Heart left ventricle (tissue), 16 donors: ENCODE results near the gene NUDT1. TPM values are rescaled to one million over a fixed set of nuclear protein-coding genes. Genes with fewer than 3 reads are reported as not detected.

Experiments
- ATAC-seq, 4 donors: fragments of 200-7000 bp; cut with Tn5 transposase; one replicate each; pipeline ENCODE4 v1.9.1; 2020 to 2022; ENCODE audit warnings: moderate library complexity in 4 of 4, mild to moderate bottlenecking in 3 of 4, moderate number of reproducible peaks in 1 of 4
- DNase-seq, 5 donors: peaks; one replicate each; pipeline ENCODE4 v3.0.0-alpha.2; 2020
- H3K27ac ChIP-seq, 12 donors: fragments of 200-600 bp; sonication (generic) in 4 of 12; one replicate each; pipeline versions ENCODE4 v1.5.0 to v1.8.0; 2016 to 2022; ENCODE audit warnings: mild to moderate bottlenecking in 2 of 12
- H3K27me3 ChIP-seq, 9 donors: fragments of 200-600 bp; sonication (generic) in 2 of 9; one replicate each; pipeline versions ENCODE4 v1.5.1 to v1.8.0; 2016 to 2022; ENCODE audit warnings: mild to moderate bottlenecking in 3 of 9
- H3K36me3 ChIP-seq, 9 donors: fragments of 200-600 bp; sonication (generic) in 2 of 9; one replicate each; pipeline versions ENCODE4 v1.5.0 to v1.8.0; 2018 to 2022; ENCODE audit warnings: mild to moderate bottlenecking in 2 of 9
- H3K4me1 ChIP-seq, 12 donors: fragments of 200-600 bp; sonication (generic) in 4 of 12; one replicate each; pipeline versions ENCODE4 v1.5.0 to v1.8.0; 2016 to 2022; ENCODE audit warnings: mild to moderate bottlenecking in 3 of 12
- H3K4me3 ChIP-seq, 12 donors: fragments of 200-600 bp; sonication (generic) in 4 of 12; one replicate each; pipeline versions ENCODE4 v1.5.0 to v1.8.0; 2017 to 2022; ENCODE audit warnings: mild to moderate bottlenecking in 9 of 12, moderate library complexity in 4 of 12
- H3K9me3 ChIP-seq, 12 donors: fragments of 200-600 bp; sonication (generic) in 4 of 12; one replicate each; pipeline versions ENCODE4 v1.5.0 to v1.8.0; 2016 to 2022; ENCODE audit warnings: mild to moderate bottlenecking in 1 of 12
- POLR2A ChIP-seq, 2 donors: fragments of 450-650 bp; IDR thresholded peaks; one replicate each; pipeline ENCODE4 v1.6.1; 2017; ENCODE audit warnings: antibody characterized with exemption in 2 of 2, mild to moderate bottlenecking in 2 of 2, moderate library complexity in 2 of 2
- WGBS, 4 donors: extraction: QIAGEN DNeasy Blood & Tissue Kit in 2 of 4; methylation state at CpG; one replicate each; pipeline versions ENCODE4 v1.1.5 to v1.1.7; 2013 to 2018; 5-methylcytosine and 5-hydroxymethylcytosine counted together
- intact Hi-C, 10 donors: fragments of 100-400 bp; cut with DNase I; formaldehyde crosslinking; loops; one replicate each; pipeline versions ENCODE4 v1.11.1 to v1.14.2; 2022
- polyA plus RNA-seq, 2 donors: library from polyadenylated mRNA; stranded (reverse); fragments of 200-250 nt; gene quantifications; one replicate each; pipeline ENCODE4 v1.2.3, GENCODE V29; 2013
- total RNA-seq, 9 donors: library from RNA; depleted of rRNA in 2 of 9; stranded (reverse); fragments of >200 nt in 2 of 9; fragmentation: NEBNext Ultra II Directional in 3 of 9; extraction: Animal tissue kit (Norgen Biotek cat#: 25700) in 3 of 9; gene quantifications; one replicate each; pipeline versions ENCODE4 v1.1.0 to v1.2.4, GENCODE V29; 2016 to 2023
- TF ChIP-seq, protein P1 (sequence below), 12 donors: fragments of 200-600 bp; sonication (generic) in 4 of 12; IDR thresholded peaks; one replicate each; pipeline versions ENCODE4 v1.5.0 to v1.8.0; 2018 to 2022; ENCODE audit warnings: antibody characterized with exemption in 12 of 12, mild to moderate bottlenecking in 5 of 12
- donor health status: ischemic (EF 13 %, LVEDD 7.1; RV severe dilation, severe dysfunction).
- donor health status: healthy with polysubstance abuse.
- donor health status: DM: no; HTN: yes; CAD: no.
- donor health status: DM: no; HTN: no; CAD: no.
- donor health status: ischemic (EF 25% LVEDD 6.9; RV normal size, moderate dysfunction).
- donor health status: ischemic (EF 25% LVEDD 5.7; RV mildly dilated, moderate dysfunction).
- donor health status: healthy.
- donor health status: DM: yes; HTN: yes; CAD: no.
- donor health status: ischemic (EF 35%, LVEDD 5.7; RV mildly dilated, moderate dysfunction).
- donor health status: nonischemic (EF 11% LVEDD 7.7; RV severe dilation, severe dysfunction).
- donor health status: DM: yes; HTN: yes; CAD: no.
- donor health status: PGD.
- donor health status: ischemic (EF 29% LVEDD 5.4; RV normal size, mild dysfunction).
- donor health status: nonischemic (EF 23%, LVEDD 6.1; RV moderate dilation, normal function).

NUDT1 gene
- total and polyA plus RNA-seq, 11 donors = 9.8 to 23.7 (median 16.1) TPM

DNA sequence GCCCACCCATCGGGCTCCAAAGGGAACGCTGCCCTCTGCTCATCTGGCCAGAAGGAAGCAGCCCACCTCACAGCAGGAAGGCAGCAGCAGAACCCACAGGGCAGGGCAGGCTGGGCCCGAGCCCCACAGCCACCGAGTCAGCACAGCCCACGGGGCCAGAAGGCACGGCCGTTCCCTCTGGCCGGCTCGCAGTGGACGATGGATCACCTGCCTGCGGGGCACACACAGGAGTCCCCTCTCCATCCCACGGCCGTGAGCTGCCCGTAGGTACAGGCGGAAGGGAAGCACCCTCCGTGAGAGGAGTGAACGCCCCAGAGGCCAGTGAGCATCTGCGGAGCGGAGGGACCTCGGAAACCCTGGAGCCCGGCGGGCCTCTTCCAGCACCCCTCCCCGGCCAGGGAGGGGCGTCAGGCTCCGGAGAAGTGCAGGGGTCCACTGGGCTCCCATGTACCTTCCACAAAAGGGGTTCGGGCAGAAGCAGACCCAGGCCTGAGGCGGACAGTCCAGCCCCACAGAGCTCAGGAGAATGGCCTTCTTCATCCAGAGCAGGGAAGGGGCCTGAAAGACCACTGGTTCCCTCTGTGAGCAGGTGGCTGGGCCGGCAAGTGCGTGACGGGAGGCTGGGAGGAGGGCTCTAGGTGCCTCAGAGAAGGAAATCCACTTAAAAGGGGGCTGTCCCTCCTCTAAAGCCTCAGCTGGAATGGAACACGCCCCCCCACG is 11.7 kb downstream of the NUDT1 start:
- H3K36me3 ChIP-seq = peaks cover 0 to 52% (median 20%) of the 10 kb centered on the region in 9 donors
- 89 to 95% (median 94%) methylated on average over 18 to 32 of the region's 32 CpGs for WGBS, 4 donors
- no peak overlapping the region for H3K27ac ChIP-seq
- H3K4me1 ChIP-seq = peaks cover 0 to 14% (median 3%) of the 10 kb centered on the region in 12 donors
- H3K27me3 ChIP-seq = no peaks in the 10 kb centered on the region
- no peak for TF ChIP-seq POLR2A (IDR thresholded peaks at IDR 0.05)
- TF ChIP-seq, protein P1, sequence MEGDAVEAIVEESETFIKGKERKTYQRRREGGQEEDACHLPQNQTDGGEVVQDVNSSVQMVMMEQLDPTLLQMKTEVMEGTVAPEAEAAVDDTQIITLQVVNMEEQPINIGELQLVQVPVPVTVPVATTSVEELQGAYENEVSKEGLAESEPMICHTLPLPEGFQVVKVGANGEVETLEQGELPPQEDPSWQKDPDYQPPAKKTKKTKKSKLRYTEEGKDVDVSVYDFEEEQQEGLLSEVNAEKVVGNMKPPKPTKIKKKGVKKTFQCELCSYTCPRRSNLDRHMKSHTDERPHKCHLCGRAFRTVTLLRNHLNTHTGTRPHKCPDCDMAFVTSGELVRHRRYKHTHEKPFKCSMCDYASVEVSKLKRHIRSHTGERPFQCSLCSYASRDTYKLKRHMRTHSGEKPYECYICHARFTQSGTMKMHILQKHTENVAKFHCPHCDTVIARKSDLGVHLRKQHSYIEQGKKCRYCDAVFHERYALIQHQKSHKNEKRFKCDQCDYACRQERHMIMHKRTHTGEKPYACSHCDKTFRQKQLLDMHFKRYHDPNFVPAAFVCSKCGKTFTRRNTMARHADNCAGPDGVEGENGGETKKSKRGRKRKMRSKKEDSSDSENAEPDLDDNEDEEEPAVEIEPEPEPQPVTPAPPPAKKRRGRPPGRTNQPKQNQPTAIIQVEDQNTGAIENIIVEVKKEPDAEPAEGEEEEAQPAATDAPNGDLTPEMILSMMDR (IDR thresholded peaks at IDR 0.05) = no peak
- DNase-seq = no peak
- no peak for ATAC-seq
- H3K9me3 ChIP-seq = no peaks in the 10 kb centered on the region
- intact Hi-C loops = loop anchor here in 1 of 10 donors (5.0 kb wide), 1 partner anchor 94 kb away; no protein-coding TSS in a partner anchor
- no peak overlapping the region for H3K4me3 ChIP-seq

DNA sequence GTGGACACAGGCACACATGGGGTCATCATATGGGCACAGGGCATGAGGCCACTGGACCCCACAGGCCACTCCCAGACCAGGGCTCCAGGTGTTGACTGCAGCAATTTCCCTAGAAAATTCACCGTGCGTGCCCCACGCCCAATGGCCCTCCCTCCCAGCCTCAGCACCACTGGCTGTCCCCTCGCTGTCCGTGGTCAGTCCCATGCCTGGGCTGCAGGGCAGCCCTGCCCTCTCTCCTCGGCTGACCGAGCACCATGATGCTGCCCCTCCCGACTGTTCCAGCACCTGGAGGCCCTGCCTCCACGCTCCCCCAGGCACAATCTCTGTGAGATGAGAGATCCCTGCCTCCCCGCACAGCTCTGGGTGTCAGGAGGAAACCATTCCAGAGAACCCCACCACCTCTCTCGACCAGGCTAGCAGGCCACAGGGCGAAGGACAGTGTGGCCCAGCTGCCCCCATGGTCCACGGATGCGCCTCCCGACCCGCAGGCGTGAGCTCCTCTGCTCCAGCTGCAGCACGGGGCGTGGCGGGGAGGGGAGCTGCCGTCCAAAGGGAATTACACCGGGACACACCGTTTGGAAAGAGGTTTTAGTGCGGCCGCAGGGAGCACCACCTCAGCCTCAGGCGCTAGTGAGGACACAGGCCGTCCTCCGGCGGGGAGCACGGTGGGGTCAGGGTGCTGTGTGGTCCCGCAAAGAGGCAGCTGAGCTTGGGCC is 12.6 kb downstream of the NUDT1 start:
- WGBS, 4 donors = 93 to 96% (median 94%) methylated on average over 24 to 31 of the region's 31 CpGs
- no peak overlapping the region for H3K4me3 ChIP-seq
- H3K9me3 ChIP-seq = no peaks in the 10 kb centered on the region
- no peak for TF ChIP-seq POLR2A (IDR thresholded peaks at IDR 0.05)
- TF ChIP-seq, protein P1 (IDR thresholded peaks at IDR 0.05) = no peak
- no peak overlapping the region for H3K27ac ChIP-seq
- H3K27me3 ChIP-seq = no peaks in the 10 kb centered on the region
- ATAC-seq (no peak), DNase-seq (no peak)
- peaks cover 0 to 61% (median 20%) of the 10 kb centered on the region in 9 donors for H3K36me3 ChIP-seq
- H3K4me1 ChIP-seq = peaks cover 0 to 5% (median 0%) of the 10 kb centered on the region in 12 donors
- intact Hi-C loops = loop anchor here in 1 of 10 donors (5.0 kb wide), 1 partner anchor 93 kb away; no protein-coding TSS in a partner anchor

- intact Hi-C loops = no loop called here
- DNase-seq = peak in 1 of 5 donors; percentile 2
- H3K9me3 ChIP-seq = no peaks in the 10 kb centered on the region
These were observed 13.4 kb downstream of the NUDT1 start for GRCh38 chr7:2255145-2256139.

More at GRCh38 chr7:2255145-2256139, 13.4 kb downstream of the NUDT1 start:
- Histone ChIP-seq H3K4me3 (no peak overlapping the region), H3K4me1 (no peaks in the 10 kb centered on the region), H3K27me3 (no peaks in the 10 kb centered on the region), H3K27ac (no peak overlapping the region), H3K36me3 (peaks cover 0 to 66% (median 20%) of the 10 kb centered on the region in 9 donors)
- TF ChIP-seq POLR2A (IDR thresholded peaks at IDR 0.05) = no peak
- TF ChIP-seq, protein P1 (IDR thresholded peaks at IDR 0.05) = no peak
- no peak for ATAC-seq
- 93 to 96% (median 94%) methylated on average over 27 to 33 of the region's 33 CpGs for WGBS, 4 donors
